NCI-H1105 treated with DMSO at 0.1 percent for 48 hours (cell line): ENCODE data around the gene VHLL.

Source experiments
- DNase-seq: peaks from one replicate; lab custom pipeline; 2025; lab: John Stamatoyannopoulos, UW

The VHLL gene

GRCh38 chr1:156253634-156254033 is 45.5 kb downstream of the VHLL start:
- DNase-seq = no peak

- no peak for DNase-seq
These were observed 47.6 kb downstream of the VHLL start for GRCh38 chr1:156251527-156251926.

GRCh38 chr1:156249593-156249992 is 49.5 kb downstream of the VHLL start:
- no peak for DNase-seq
